HUES64 (cell line): Measurements from ENCODE around the gene TTLL12.

Experiments
- H3K27ac ChIP-seq: 2 replicates; pipeline ENCODE4 v1.7.0; 2013; ENCODE audit warnings: low read depth, low read length, inconsistent platforms
- H3K27me3 ChIP-seq: 2 replicates; pipeline ENCODE4 v1.6.1; 2013; ENCODE audit warnings: mild to moderate bottlenecking, low read length; ENCODE audit not compliant: insufficient read depth
- H3K36me3 ChIP-seq: 2 replicates; pipeline ENCODE4 v1.6.1; 2013; ENCODE audit warnings: mild to moderate bottlenecking, low read length; ENCODE audit not compliant: insufficient read depth
- H3K4me1 ChIP-seq: 2 replicates; pipeline ENCODE4 v1.6.1; 2013; ENCODE audit warnings: mild to moderate bottlenecking, low read length, moderate library complexity; ENCODE audit not compliant: insufficient read depth
- H3K4me3 ChIP-seq: 2 replicates; pipeline ENCODE4 v1.5.1; 2013; ENCODE audit warnings: mild to moderate bottlenecking, low read length, moderate library complexity
- H3K9ac ChIP-seq: 2 replicates; pipeline ENCODE4 v1.6.1; 2013; ENCODE audit warnings: mild to moderate bottlenecking, low read depth, low read length
- H3K9me3 ChIP-seq: 2 replicates; pipeline ENCODE4 v1.6.1; 2013; ENCODE audit warnings: low read depth, low read length; ENCODE audit not compliant: insufficient read depth
- WGBS: fragments of 150-250, 120-280 bp; methylation state at CpG from one replicate; pipeline ENCODE4 v1.1.7; 2013; ENCODE audit warnings: missing lambda C conversion rate; 5-methylcytosine and 5-hydroxymethylcytosine counted together

The TTLL12 gene

DNA sequence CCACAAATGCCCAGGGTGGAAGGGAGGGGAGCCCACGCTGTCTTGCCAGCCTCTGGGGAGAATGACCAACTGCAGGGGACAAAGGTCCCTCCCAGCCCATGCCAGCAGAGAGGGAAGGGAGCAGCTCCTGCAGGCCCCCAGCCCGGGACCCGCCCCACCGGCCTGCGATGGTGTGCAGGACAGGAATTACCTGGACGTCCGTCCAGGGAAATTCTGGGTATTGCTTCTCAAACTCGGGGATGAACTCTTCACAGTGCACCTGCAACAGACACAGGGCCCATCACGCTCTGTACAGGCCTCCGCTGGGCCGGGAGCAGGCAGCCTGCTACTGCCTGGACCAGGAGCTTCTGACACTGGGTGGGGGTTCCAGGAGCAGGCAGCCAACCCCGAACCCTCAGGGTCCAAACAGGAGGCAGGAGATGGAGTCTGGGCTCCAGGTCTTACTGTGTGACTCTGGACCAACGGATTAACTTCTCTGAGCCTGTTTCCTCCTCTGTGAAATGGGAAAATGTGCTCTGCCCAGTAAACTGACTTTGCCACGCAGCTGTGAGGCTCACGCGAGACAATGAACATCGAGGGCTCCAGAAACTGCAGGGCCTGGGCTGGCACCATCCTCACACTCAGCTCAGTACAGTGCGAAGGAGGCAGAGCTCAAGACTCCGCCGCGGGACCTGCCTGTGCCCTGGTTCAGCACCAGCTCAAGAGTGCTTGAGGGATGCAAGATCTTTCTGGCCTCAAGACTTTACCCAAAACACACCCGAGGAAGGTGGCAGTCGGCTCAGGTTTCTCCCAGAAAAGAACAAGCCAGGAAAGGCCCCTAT, 17.4 kb downstream of the TTLL12 start:
- Histone ChIP-seq H3K4me3 (no peak overlapping the region), H3K9me3 (no peaks in the 10 kb centered on the region), H3K27me3 (no peaks in the 10 kb centered on the region), H3K9ac (no peak overlapping the region), H3K27ac (no peak overlapping the region), H3K4me1 (no peaks in the 10 kb centered on the region), H3K36me3 (peaks cover 72% of the 10 kb centered on the region)
- 91% methylated on average over 23 of the region's 23 CpGs for WGBS

DNA sequence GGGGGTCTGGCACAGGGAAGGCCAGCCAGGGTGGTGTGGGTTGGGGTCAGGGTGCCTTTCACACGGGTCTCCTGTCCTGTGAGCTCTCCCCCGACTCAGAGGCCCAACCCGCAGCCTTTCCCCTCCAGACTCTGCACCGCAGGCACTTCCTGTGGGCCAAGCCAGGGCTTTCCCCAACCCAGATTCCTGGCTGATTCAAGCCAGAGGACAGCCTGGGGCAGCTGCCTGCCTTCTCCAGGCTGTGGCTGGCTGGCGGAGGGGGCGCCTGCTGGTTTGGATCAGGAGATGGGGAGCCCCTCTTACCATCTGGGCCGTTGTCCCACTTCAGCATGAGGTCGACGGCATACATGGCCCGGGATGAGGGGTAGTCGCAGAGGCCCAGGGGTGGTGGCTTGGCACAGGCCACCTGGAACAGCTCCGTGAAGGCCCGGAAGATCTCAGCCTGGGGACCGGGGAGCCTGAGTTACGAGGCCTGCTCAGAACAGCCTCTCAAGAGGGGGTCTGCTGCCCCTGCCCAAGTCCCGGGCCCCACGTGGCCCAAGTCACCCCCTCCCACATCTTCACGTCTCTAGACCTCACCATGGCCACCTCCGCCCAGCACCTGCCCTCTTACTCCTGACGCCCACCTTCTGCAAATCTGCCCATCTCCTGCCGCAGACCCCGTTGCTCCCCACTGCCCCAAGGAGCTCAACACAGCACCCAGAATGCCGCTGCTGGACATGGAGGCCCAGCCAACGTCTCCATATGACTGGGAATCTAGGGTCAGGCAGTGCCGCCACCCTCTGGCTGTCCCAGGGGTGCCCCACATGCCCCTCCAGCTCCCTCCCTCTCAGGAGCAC, 18.2 kb downstream of the TTLL12 start:
- peaks cover 64% of the 10 kb centered on the region for H3K36me3 ChIP-seq
- no peaks in the 10 kb centered on the region for H3K27me3 ChIP-seq
- no peak overlapping the region for H3K27ac ChIP-seq
- WGBS: 93% methylated on average over 25 of the region's 25 CpGs
- no peaks in the 10 kb centered on the region for H3K4me1 ChIP-seq
- H3K9me3 ChIP-seq: no peaks in the 10 kb centered on the region
- H3K4me3 ChIP-seq: no peak overlapping the region
- no peak overlapping the region for H3K9ac ChIP-seq

DNA sequence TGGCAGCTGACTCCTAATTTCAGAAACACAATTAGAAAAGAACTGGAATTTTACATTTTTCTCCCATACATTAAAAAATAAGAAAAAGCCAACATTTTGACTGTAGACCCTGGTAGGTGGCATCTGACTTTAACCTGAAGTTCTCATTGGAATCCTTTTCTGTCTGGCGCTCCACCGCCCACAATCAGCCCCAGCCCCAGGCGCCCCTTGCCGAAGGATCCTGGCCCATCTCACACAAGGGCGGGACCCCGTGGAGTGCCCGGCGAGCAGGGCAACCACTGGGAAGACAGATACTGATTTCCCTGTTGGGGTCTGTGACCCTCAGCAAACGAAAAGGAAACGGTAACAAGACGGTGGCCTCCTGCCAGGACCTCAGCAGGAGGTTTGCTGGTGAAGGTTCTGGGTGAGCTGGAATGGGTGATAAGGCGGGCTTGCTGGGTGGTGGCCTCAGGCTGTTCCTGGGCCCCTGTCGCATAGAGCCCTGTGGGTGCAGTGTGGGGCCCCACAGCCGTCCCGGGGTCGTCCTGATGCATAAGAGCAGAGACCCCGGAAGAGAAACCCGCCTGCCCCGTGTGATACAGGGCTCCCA, 19.8 kb downstream of the TTLL12 start:
- H3K27me3 ChIP-seq: no peaks in the 10 kb centered on the region
- H3K27ac ChIP-seq: no peak overlapping the region
- no peaks in the 10 kb centered on the region for H3K4me1 ChIP-seq
- H3K9me3 ChIP-seq: no peaks in the 10 kb centered on the region
- WGBS: 95% methylated on average over 19 of the region's 19 CpGs
- no peak overlapping the region for H3K4me3 ChIP-seq
- H3K9ac ChIP-seq: no peak overlapping the region
- peaks cover 50% of the 10 kb centered on the region for H3K36me3 ChIP-seq

DNA sequence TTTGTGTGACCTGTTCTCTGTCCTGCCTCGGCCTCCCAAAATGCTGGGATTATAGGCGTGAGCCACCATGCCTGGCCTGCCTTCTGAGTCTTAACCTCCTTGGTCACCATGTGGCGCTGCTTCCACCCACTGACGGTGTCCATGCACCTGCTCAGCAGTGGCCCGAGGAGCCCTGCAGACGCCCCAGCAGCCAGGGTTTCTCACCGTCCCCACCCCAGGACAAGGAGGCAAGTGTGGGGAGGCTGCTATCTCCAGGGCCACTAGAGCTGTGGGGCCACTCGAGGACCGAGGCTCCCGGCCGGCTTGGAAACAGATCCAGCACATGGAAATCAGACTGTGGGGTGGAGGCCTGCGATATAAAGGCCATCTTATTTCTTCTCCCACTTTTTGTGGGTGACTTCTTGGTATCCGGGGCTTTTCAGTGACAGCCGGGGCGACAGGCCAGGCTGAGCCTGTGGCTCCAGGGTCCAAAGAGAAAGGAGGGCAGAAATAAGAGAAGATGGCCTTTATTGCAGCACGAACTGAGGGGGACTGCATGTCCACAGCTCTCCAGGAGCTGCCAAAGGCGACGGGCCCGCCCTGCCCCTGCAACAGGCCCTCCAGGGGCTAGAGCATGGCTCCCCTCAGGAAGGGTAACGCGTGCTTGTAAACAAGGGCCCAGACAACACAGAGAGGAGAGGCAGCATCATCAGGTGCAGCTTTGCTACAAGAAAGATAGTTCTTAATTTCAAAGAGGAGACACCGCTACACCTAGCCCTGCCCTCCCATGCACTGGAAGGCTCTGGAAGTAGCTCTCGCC, 20.6 kb downstream of the TTLL12 start:
- Histone ChIP-seq H3K4me3 (no peak overlapping the region), H3K36me3 (peaks cover 42% of the 10 kb centered on the region), H3K27me3 (no peaks in the 10 kb centered on the region), H3K4me1 (no peaks in the 10 kb centered on the region), H3K27ac (no peak overlapping the region), H3K9me3 (no peaks in the 10 kb centered on the region), H3K9ac (no peak overlapping the region)
- 90% methylated on average over 23 of the region's 23 CpGs for WGBS

DNA sequence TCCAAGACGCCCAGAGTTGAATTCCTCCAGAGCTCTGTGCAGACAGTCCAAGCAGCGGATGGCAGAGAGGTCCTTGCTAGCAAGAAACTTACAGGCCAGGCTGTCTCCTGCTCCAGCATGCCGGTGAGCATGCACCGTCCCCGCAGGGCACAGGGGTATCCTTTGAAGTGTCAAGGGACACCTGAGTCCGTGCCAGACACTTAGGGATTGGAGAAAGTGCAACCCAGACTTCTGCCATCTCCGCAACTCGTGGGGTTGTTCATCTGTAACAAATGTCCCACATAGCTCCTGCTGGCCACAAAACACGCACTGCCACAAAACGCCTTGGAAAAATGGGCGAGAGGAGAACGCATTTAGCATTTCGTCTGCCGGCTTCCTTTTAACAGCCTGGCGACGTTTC, 22.3 kb downstream of the TTLL12 start:
- Histone ChIP-seq H3K36me3 (peaks cover 26% of the 10 kb centered on the region), H3K27me3 (no peaks in the 10 kb centered on the region)
- 74% methylated on average over 16 of the region's 16 CpGs for WGBS

DNA sequence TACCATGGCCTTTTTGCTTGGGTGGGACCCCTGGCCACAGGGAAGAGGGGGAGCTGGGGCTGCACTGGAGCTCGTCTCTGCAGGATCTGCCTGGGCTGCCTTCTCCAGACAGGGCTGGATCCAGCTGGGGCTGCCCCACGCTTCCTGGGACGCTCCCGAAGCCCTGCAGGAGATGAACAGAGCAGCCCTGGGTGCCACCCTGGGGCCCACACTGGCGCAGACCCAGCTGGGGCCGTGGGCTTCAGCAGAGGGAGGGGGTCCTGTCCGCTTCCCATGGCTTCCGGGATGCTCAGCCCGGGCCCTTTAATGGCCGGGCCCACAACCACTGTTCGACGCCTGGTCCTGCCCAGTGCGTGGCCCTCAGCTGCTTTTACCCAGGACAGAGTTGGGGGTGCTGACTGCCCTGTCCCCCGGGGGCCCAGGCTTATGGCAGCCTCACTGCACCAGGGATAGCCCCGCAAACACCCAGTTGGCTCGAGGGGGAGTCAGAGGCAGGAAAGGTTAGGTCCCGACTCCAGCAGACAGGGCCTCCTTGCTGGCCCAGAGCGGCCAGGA, 23.6 kb downstream of the TTLL12 start:
- no peak overlapping the region for H3K9ac ChIP-seq
- H3K4me3 ChIP-seq: no peak overlapping the region
- H3K27me3 ChIP-seq: no peaks in the 10 kb centered on the region
- no peaks in the 10 kb centered on the region for H3K4me1 ChIP-seq
- H3K36me3 ChIP-seq: peaks cover 14% of the 10 kb centered on the region
- no peaks in the 10 kb centered on the region for H3K9me3 ChIP-seq
- H3K27ac ChIP-seq: no peak overlapping the region
- 90% methylated on average over 18 of the region's 18 CpGs for WGBS

More for the DNA sequence above, 22.3 kb downstream of the TTLL12 start:
- no peaks in the 10 kb centered on the region for H3K9me3 ChIP-seq
- H3K27ac ChIP-seq: no peak overlapping the region
- H3K4me3 ChIP-seq: no peak overlapping the region
- H3K4me1 ChIP-seq: no peaks in the 10 kb centered on the region
- H3K9ac ChIP-seq: peak overlapping the region; percentile 12; the same call in 1 of the 2 replicates

DNA sequence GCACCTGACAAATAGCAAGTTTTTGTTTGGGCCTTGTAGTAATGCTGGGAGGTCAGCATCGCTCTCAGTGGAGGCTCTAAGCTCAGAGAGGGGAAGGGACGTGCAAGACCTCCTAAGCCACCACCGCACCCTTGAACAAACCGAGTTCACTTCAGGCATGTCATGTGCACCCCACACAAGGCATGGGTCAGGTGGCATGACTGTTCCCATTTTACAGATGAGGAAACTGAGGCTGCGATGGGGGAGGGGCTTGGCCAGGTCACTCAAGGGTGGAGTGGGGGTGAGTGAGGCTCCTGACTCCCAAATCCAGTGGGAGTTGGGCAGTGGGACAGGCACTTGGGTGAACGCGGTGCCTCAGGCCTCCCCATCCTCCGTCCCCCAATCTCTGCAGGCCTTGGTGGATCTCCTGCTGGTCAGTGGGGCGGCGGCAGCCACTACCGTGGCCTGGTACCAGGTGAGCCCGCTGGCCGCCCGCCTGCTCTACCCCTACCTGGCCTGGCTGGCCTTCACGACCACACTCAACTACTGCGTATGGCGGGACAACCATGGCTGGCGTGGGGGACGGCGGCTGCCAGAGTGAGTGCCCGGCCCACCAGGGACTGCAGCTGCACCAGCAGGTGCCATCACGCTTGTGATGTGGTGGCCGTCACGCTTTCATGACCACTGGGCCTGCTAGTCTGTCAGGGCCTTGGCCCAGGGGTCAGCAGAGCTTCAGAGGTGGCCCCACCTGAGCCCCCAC, 24.4 kb downstream of the TTLL12 start:
- Histone ChIP-seq H3K4me1 (no peaks in the 10 kb centered on the region), H3K9me3 (no peaks in the 10 kb centered on the region), H3K9ac (no peak overlapping the region), H3K27ac (no peak overlapping the region), H3K27me3 (no peaks in the 10 kb centered on the region), H3K4me3 (no peak overlapping the region), H3K36me3 (peaks cover 8% of the 10 kb centered on the region)
- 96% methylated on average over 24 of the region's 24 CpGs for WGBS

DNA sequence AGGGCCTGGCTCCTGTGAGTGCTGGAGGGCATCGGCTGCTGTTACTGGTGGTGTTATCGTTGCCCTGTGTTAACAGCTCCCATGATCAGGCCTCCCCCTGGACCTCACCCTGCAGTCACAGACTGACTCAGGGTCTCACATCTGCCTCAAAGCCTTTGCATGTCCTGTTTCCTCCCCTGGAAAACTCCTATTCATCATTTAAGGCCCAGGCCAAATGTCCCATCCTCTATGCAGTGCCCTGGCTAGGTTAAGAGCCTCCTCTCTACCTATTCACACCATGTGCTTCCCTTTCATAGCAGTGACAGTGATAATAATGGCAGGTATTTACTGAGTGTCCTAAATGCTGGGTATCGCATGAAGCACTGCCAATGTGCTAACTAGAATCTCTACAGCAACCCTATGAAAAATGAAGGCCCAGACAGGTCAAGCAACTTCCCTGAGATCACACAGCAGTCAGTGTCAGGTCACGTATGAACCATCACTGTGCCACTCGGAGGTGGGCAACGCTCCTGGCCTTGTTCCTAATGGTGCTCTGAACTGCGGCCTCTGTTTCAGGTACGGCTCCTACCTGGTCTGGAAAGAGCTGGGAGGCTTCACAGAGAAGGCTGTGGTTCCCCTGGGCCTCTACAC, 26.3 kb downstream of the TTLL12 start:
- no peak overlapping the region for H3K27ac ChIP-seq
- H3K4me1 ChIP-seq: no peaks in the 10 kb centered on the region
- H3K9ac ChIP-seq: no peak overlapping the region
- 92% methylated on average over 8 of the region's 8 CpGs for WGBS
- no peaks in the 10 kb centered on the region for H3K27me3 ChIP-seq
- H3K4me3 ChIP-seq: no peak overlapping the region
- no peaks in the 10 kb centered on the region for H3K36me3 ChIP-seq
- no peaks in the 10 kb centered on the region for H3K9me3 ChIP-seq

DNA sequence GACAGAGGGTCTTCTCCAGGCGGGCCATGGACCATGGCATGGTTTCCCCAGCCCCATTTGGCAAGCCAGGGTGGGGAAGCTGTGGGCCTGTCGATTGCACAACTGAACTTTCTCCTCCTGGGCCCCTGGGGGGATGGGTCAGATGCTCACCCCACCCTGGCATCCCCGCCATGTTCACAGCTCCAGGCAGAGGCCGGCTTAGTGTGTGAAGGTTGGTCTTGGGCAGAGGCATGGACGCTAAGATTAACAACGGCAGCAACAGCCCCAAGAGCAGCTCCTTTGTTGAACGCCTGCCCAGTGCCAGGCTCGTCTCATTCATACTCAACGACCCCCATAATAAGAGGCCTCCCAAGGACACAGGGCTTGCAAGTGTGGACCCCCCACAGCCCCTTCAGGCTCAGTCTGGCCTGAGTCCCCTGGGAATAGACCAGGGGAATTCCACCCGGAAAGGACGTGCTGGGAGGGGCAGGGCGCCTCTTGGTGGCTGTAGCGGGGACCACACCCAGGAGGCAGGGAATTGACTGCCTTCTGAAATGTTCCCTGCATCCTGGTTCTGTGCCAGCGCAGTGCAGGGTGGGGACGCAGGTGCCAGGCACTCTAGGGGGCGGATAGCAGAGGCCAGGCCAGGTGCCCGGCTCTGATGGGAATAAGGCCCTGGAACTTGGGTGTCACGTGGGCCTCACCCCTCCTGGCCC, 27.3 kb downstream of the TTLL12 start:
- Histone ChIP-seq H3K36me3 (no peaks in the 10 kb centered on the region), H3K4me3 (no peak overlapping the region), H3K4me1 (no peaks in the 10 kb centered on the region), H3K9ac (no peak overlapping the region), H3K9me3 (no peaks in the 10 kb centered on the region), H3K27me3 (no peaks in the 10 kb centered on the region), H3K27ac (no peak overlapping the region)
- 83% methylated on average over 18 of the region's 18 CpGs for WGBS
